Neuronal stem cell (in vitro differentiated cells): ENCODE results near the gene OMP.

Experiments used
- DNase-seq: peaks from one replicate; pipeline ENCODE4 v3.0.0-alpha.2; 2013; ENCODE audit warnings: low spot score
- H2AFZ ChIP-seq: one replicate; pipeline ENCODE4 v1.6.1; 2013; ENCODE audit warnings: mild to moderate bottlenecking, low read length, inconsistent platforms
- H2AK5ac ChIP-seq: 2 replicates; pipeline ENCODE4 v1.6.1; 2013; ENCODE audit warnings: low read depth, mild to moderate bottlenecking, inconsistent platforms, low read length, moderate library complexity, mixed read lengths
- H2BK120ac ChIP-seq: 2 replicates; pipeline ENCODE4 v1.6.1; 2013; ENCODE audit warnings: low read depth, mild to moderate bottlenecking, inconsistent platforms, low read length, moderate library complexity, mixed read lengths
- H2BK12ac ChIP-seq: one replicate; pipeline ENCODE4 v1.6.1; 2013; ENCODE audit warnings: low read length, inconsistent platforms
- H2BK15ac ChIP-seq: 2 replicates; pipeline ENCODE4 v1.6.1; 2013; ENCODE audit warnings: mild to moderate bottlenecking, low read length, inconsistent platforms, mixed read lengths
- H2BK5ac ChIP-seq: one replicate; pipeline ENCODE4 v1.6.1; 2013; ENCODE audit warnings: inconsistent platforms, mild to moderate bottlenecking, low read length, moderate library complexity
- H3K14ac ChIP-seq: one replicate; pipeline ENCODE4 v1.6.1; 2013; ENCODE audit warnings: low read length, inconsistent platforms
- H3K18ac ChIP-seq: 2 replicates; pipeline ENCODE4 v1.6.1; 2013; ENCODE audit warnings: low read length, inconsistent platforms
- H3K23ac ChIP-seq: 2 replicates; pipeline ENCODE4 v1.6.1; 2013; ENCODE audit warnings: low read depth, mild to moderate bottlenecking, mixed read lengths, low read length, inconsistent platforms; ENCODE audit not compliant: poor library complexity
- H3K27ac ChIP-seq: replicated peaks from 3 replicates; pipeline ENCODE4 v1.5.1; 2013; ENCODE audit warnings: low read length, inconsistent platforms
- H3K27me3 ChIP-seq, 3 experiments: 2 replicates each; pipeline ENCODE4 v1.6.1; 2013; ENCODE audit warnings: low read length in 3 of 3, mild to moderate bottlenecking in 2 of 3, inconsistent platforms in 1 of 3, low read depth in 1 of 3, mixed read lengths in 1 of 3, moderate library complexity in 1 of 3; ENCODE audit not compliant: control insufficient read depth in 3 of 3, insufficient read depth in 3 of 3
- H3K36me3 ChIP-seq, 2 donors: replicated peaks in 1 of 2; 2 replicates each; pipeline ENCODE4 v1.6.1; 2013; ENCODE audit warnings: low read length in 2 of 2; ENCODE audit not compliant: control insufficient read depth in 2 of 2, insufficient read depth in 2 of 2
- H3K4ac ChIP-seq: 2 replicates; pipeline ENCODE4 v1.6.1; 2013; ENCODE audit warnings: inconsistent platforms, mild to moderate bottlenecking, low read length, moderate library complexity
- H3K4me1 ChIP-seq, 2 donors: 1 replicate in 1 of 2; 2 replicates in 1 of 2; pipeline ENCODE4 v1.6.1; 2013; ENCODE audit warnings: low read length in 2 of 2, low read depth in 1 of 2; ENCODE audit not compliant: control insufficient read depth in 2 of 2, insufficient read depth in 1 of 2
- H3K4me2 ChIP-seq: one replicate; pipeline ENCODE4 v1.6.1; 2013; ENCODE audit warnings: mild to moderate bottlenecking, low read length, inconsistent platforms; ENCODE audit not compliant: insufficient read depth, poor library complexity, severe bottlenecking
- H3K4me3 ChIP-seq, 2 donors: 2 replicates each; pipeline ENCODE4 v1.5.1; 2013; ENCODE audit warnings: low read length in 2 of 2, mild to moderate bottlenecking in 2 of 2, inconsistent platforms in 1 of 2, moderate library complexity in 1 of 2
- H3K79me1 ChIP-seq: one replicate; pipeline ENCODE4 v1.6.1; 2013; ENCODE audit warnings: low read depth, mild to moderate bottlenecking, inconsistent platforms, low read length, moderate library complexity
- H3K9ac ChIP-seq: one replicate; pipeline ENCODE4 v1.6.1; 2013; ENCODE audit warnings: mild to moderate bottlenecking, low read depth, low read length, inconsistent platforms; ENCODE audit not compliant: poor library complexity
- H3K9me3 ChIP-seq, 2 donors: replicated peaks in 1 of 2; 2 replicates each; pipeline versions ENCODE3 to v1.6.1; 2013; ENCODE audit warnings: low read length in 2 of 2, mild to moderate bottlenecking in 2 of 2, inconsistent platforms in 1 of 2, low read depth in 1 of 2, mixed read lengths in 1 of 2, moderate library complexity in 1 of 2; ENCODE audit not compliant: control insufficient read depth in 2 of 2, insufficient read depth in 1 of 2
- H4K8ac ChIP-seq: one replicate; pipeline ENCODE4 v1.6.1; 2013; ENCODE audit warnings: low read depth, mild to moderate bottlenecking, inconsistent platforms, low read length, moderate library complexity
- H4K91ac ChIP-seq: one replicate; pipeline ENCODE4 v1.6.1; 2013; ENCODE audit warnings: low read length, low read depth, mild to moderate bottlenecking, inconsistent platforms; ENCODE audit not compliant: poor library complexity
- WGBS, 2 donors: extraction: QIAGEN DNeasy Blood & Tissue Kit; methylation state at CpG; one replicate each; pipeline ENCODE4 v1.1.7; 2013; ENCODE audit warnings: missing lambda C conversion rate in 2 of 2, mixed read lengths in 1 of 2; ENCODE audit not compliant: insufficient read length in 2 of 2, insufficient replicate concordance in 1 of 2; ENCODE audit errors: extremely low coverage in 2 of 2; 5-methylcytosine and 5-hydroxymethylcytosine counted together

The OMP gene

DNA sequence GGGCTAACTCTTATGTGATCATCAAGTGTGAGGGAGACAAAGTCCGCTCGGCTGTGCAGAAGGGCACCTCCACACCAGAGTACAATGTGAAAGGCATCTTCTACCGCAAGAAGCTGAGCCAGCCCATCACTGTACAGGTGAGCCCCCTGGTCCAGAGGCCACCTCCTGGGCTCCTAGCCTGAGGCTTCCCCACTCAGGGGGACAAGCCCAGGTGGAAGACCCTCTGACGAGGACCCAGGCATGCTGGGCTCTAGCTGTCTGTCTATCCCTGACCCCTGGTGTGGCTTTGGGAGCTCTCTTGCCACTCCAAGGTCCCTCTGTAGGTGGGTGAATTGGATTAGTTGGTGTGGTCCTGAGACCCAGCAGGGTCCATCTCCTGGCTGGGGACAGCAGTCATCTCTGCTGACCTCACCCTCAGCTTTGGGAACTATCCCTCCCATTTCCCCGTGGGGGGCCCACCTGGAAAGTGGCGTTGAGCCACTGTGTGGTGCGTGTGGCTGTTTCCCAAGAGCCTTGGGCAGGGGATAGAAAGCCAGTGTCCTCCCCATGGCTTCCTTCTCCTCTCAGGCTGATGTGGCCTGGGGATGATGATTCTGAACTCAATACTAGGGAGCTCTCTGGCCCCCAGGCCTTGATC is 20.1 kb downstream of the OMP start:
- Histone ChIP-seq H3K9me3 (no peaks in the 10 kb centered on the region), H3K4me3 (no peak overlapping the region), H2BK15ac (no peak overlapping the region), H3K27ac (no peak overlapping the region), H3K14ac (no peak overlapping the region), H3K18ac (peak overlapping the region; percentile 3), H2BK120ac (no peak overlapping the region), H4K8ac (no peak overlapping the region), H3K27me3 (no peaks in the 10 kb centered on the region), H3K36me3 (peaks cover 0 to 78% of the 10 kb centered on the region in 2 donors), H2BK5ac (no peak overlapping the region), H3K4me2 (no peak overlapping the region), H3K4ac (no peak overlapping the region), H2AFZ (no peak overlapping the region), H2BK12ac (no peak overlapping the region), H2AK5ac (no peak overlapping the region), H3K79me1 (peaks cover 1% of the 10 kb centered on the region), H3K4me1 (peaks cover 4% of the 10 kb centered on the region in 2 donors), H3K23ac (no peak overlapping the region), H3K9ac (no peak overlapping the region), H4K91ac (no peak overlapping the region)
- no CpG with 5 or more reads among the region's 7 CpGs for WGBS, 2 donors
- no peak for DNase-seq

DNA sequence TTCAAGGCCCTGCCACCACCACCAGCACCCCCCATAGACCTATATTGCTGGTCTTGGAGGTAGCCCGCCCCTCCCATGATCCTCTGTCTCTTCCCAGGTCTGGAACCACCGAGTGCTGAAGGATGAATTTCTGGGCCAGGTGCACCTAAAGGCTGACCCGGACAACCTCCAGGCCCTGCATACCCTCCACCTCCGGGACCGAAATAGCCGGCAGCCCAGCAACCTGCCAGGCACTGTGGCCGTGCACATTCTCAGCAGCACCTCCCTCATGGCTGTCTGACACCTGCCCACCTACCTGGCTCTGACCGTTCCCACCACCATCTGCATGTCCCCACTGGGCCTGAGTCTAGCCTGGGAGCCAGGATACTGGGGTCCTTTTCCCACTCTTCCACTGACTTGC is 21.0 kb downstream of the OMP start:
- Histone ChIP-seq H2BK5ac (no peak overlapping the region), H2AK5ac (no peak overlapping the region), H3K14ac (no peak overlapping the region), H2AFZ (no peak overlapping the region), H3K4me3 (no peak overlapping the region), H2BK120ac (no peak overlapping the region), H3K27me3 (no peaks in the 10 kb centered on the region), H3K18ac (no peak overlapping the region), H4K91ac (no peak overlapping the region), H2BK15ac (no peak overlapping the region), H3K36me3 (peaks cover 0 to 69% of the 10 kb centered on the region in 2 donors), H3K4me1 (peaks cover 7 to 12% of the 10 kb centered on the region in 2 donors), H3K27ac (no peak overlapping the region), H3K23ac (peak overlapping the region; percentile 25), H3K79me1 (peaks cover 1% of the 10 kb centered on the region), H3K9ac (no peak overlapping the region), H2BK12ac (no peak overlapping the region), H3K4ac (no peak overlapping the region), H3K9me3 (no peaks in the 10 kb centered on the region), H4K8ac (no peak overlapping the region), H3K4me2 (no peak overlapping the region)
- WGBS, 2 donors = no CpG with 5 or more reads among the region's 8 CpGs
- DNase-seq = no peak

DNA sequence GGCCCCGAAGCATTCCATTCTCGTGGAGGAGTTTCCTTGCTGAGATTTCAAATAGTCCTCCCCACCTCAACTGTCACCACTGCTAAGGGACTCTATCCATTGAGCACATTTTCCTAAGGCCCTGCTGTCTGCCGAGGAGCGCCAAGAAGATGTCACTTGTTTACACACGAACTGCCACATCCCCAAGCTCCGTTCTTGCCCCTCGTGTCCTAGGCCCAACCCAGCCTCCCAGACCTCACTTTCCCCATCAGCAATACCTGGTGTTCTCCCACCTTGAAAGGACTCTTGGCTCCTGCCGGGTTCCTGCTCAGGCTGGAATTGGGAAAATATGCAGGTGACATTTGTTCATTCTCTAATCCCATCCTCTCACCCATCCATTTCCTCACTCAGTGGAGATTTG is 21.4 kb downstream of the OMP start:
- Histone ChIP-seq H3K9ac (no peak overlapping the region), H2AFZ (no peak overlapping the region), H3K4me3 (no peak overlapping the region), H3K18ac (no peak overlapping the region), H3K4ac (no peak overlapping the region), H3K23ac (no peak overlapping the region), H3K27me3 (no peaks in the 10 kb centered on the region), H2BK15ac (no peak overlapping the region), H3K14ac (no peak overlapping the region), H3K4me1 (peaks cover 7 to 12% of the 10 kb centered on the region in 2 donors), H4K91ac (no peak overlapping the region), H2AK5ac (no peak overlapping the region), H2BK12ac (no peak overlapping the region), H4K8ac (no peak overlapping the region), H3K36me3 (peaks cover 0 to 64% of the 10 kb centered on the region in 2 donors), H3K79me1 (no peaks in the 10 kb centered on the region), H3K4me2 (no peak overlapping the region), H3K9me3 (no peaks in the 10 kb centered on the region), H2BK5ac (no peak overlapping the region), H2BK120ac (no peak overlapping the region), H3K27ac (no peak overlapping the region)
- no CpG with 5 or more reads among the region's 8 CpGs for WGBS, 2 donors
- DNase-seq = no peak

DNA sequence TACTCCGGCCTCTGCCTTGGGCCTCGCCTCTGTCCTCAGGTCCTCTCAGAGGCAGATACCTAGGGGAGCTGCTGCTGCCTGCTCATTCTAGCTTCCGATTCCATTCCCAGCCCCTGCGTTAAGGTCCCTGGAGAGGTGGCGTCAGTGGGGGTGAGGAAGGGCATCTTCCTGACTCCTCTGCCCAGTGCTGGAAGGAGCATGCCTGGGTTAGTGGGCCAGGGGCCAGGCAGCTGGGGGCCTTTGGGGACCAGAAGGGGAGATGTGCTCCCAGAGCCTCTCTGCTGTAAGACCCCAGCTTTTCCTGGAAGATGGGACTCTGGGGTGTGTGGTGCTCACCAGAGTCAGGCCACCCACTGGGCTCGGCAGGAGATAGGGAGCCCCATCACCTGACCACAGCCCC is 21.8 kb downstream of the OMP start:
- no peaks in the 10 kb centered on the region for H3K79me1 ChIP-seq

More for the DNA sequence above, 21.8 kb downstream of the OMP start:
- Histone ChIP-seq H3K4me1 (peaks cover 7 to 12% of the 10 kb centered on the region in 2 donors), H3K4me3 (no peak overlapping the region), H3K4ac (no peak overlapping the region), H2BK15ac (no peak overlapping the region), H2AFZ (no peak overlapping the region), H2BK120ac (no peak overlapping the region), H4K8ac (no peak overlapping the region), H3K4me2 (no peak overlapping the region), H3K27ac (no peak overlapping the region), H3K18ac (no peak overlapping the region), H3K36me3 (peaks cover 0 to 60% of the 10 kb centered on the region in 2 donors), H2BK5ac (no peak overlapping the region), H3K27me3 (no peaks in the 10 kb centered on the region), H3K14ac (no peak overlapping the region), H2BK12ac (no peak overlapping the region), H4K91ac (no peak overlapping the region), H2AK5ac (no peak overlapping the region), H3K23ac (no peak overlapping the region), H3K9ac (no peak overlapping the region), H3K9me3 (no peaks in the 10 kb centered on the region)
- no CpG with 5 or more reads among the region's 6 CpGs for WGBS, 2 donors
- no peak for DNase-seq
